Bronchial epithelial cell (primary cell): ENCODE results near the gene ARID3C. TPM values are rescaled to one million over a fixed set of nuclear protein-coding genes. Genes with fewer than 3 reads are reported as not detected.

Experiments
- DNase-seq: peaks from one replicate; pipeline ENCODE4 v3.0.0-alpha.2; 2010; ENCODE audit warnings: low read depth
- FAIRE-seq: peaks from 2 replicates; lab custom pipeline; 2011; peaks lifted over from hg19 to GRCh38; lab: Jason Lieb, UNC
- H3K27me3 ChIP-seq: 2 replicates; pipeline ENCODE4 v1.5.1; 2011; ENCODE audit warnings: low read length; ENCODE audit not compliant: control insufficient read depth, insufficient read depth
- H3K36me3 ChIP-seq: 2 replicates; pipeline ENCODE4 v1.5.1; 2011; ENCODE audit warnings: low read length; ENCODE audit not compliant: control insufficient read depth, insufficient read depth
- H3K4me3 ChIP-seq: 2 replicates; pipeline ENCODE4 v1.5.1; 2011; ENCODE audit warnings: mild to moderate bottlenecking, low read depth, low read length, control low read depth
- CTCF ChIP-seq: IDR thresholded peaks from 2 replicates; pipeline ENCODE4 v1.5.1; 2011; ENCODE audit warnings: mild to moderate bottlenecking, moderate library complexity, low read length, control low read depth, inconsistent platforms; ENCODE audit not compliant: insufficient read depth, severe bottlenecking
- total RNA-seq: library from RNA; depleted of rRNA; stranded (reverse); fragments of >200 nt; gene quantifications from 2 replicates; pipeline ENCODE4 v1.2.1, GENCODE V29; 2014

The ARID3C gene
- total RNA-seq, 1 donor from 2014 or later, result 0.26 TPM

GRCh38 chr9:34581318-34581717, 47.5 kb downstream of the ARID3C start:
- FAIRE-seq, result peak; percentile 95
- Histone ChIP-seq H3K27me3 (peaks cover 52% of the 10 kb centered on the region), H3K4me3 (no peak overlapping the region), H3K36me3 (no peaks in the 10 kb centered on the region)
- TF ChIP-seq CTCF, result no peak
- no peak for DNase-seq

DNA sequence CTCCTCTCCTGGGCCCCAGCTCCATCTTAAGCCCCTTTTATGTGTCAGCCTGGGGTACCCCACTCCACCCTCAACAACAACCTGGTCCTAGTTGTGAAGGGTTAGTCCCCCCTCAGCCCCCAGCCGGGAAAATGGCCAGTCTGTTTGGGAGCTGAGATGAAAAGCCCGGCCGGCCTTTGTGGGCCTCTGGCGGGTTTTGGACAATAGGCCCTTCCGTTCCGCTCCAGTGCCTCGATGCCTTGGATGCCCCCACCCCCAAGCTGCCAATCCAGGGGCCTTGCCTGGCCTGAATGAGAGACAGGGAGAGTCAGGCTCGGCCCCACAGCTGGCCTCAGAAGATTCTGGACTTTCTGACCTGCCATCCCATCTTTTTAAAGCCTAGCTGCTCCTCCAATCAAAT, 48.5 kb downstream of the ARID3C start:
- TF ChIP-seq CTCF, result no peak
- Histone ChIP-seq H3K27me3 (peaks cover 51% of the 10 kb centered on the region), H3K36me3 (no peaks in the 10 kb centered on the region), H3K4me3 (no peak overlapping the region)
- DNase-seq, result no peak
- no peak for FAIRE-seq

DNA sequence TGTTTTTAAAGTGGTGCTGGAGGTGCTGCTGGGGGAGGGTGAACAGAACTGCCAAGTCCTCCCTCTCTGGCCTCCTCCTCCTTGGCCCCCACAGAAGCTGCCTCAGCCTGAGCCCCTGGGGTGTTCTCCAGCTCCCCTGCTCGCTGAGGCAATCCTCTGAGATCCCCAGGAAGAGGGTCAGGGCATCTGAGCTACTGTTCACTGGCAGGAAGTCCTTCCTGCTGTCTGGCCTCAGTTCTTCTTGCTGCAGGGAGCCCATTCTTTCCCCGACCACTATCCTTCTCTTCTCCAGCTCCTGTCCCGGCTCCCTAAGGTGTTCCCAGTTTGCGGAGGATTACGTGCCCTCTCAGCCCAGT, 49.1 kb downstream of the ARID3C start:
- DNase-seq (no peak), FAIRE-seq (no peak)
- no peak for TF ChIP-seq CTCF
- H3K4me3 ChIP-seq, result no peak overlapping the region
- H3K27me3 ChIP-seq, result peaks cover 48% of the 10 kb centered on the region
- no peaks in the 10 kb centered on the region for H3K36me3 ChIP-seq

DNA sequence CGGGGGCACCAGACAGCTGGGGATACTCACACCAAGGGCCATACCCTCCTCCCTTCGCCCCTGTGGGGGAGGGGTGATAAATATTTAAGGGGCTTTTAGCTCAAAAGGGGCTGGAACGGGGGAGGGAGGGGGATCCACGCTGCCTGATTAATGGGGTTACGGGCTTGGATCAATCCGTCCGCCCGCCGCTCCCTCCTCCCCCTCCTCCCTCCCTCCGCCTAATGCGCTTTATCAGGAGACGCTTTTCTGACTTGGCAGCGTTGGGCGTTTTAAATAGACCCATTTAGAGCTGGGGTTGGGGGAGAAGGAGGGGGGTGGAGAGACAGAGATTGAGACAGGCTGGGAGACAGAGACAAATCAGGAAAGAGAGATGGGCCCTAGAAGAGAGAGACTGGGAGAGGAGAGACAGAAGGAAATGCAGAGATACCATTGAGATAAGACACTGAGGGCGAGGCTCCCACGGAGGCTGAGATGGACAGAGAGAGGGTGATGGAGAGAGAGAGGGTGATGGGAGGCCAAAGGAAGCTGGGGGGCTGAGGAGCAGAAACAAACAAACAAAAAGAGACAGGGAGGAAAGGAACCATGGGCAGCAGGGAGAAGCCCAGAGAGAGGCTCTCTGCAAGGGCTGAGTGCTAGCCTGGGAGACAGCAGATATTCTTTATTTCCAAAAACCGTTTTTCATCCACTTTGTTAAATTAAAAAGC, 49.6 kb downstream of the ARID3C start:
- no peak for FAIRE-seq
- H3K27me3 ChIP-seq, result peaks cover 47% of the 10 kb centered on the region
- no peak for DNase-seq

GRCh38 chr9:34578241-34579103, 50.4 kb downstream of the ARID3C start:
- FAIRE-seq (no peak), DNase-seq (peak; percentile 41)
- Histone ChIP-seq H3K36me3 (no peaks in the 10 kb centered on the region), H3K4me3 (no peak overlapping the region), H3K27me3 (peaks cover 47% of the 10 kb centered on the region)
- no peak for TF ChIP-seq CTCF

More for the DNA sequence above, 49.6 kb downstream of the ARID3C start:
- Histone ChIP-seq H3K36me3 (no peaks in the 10 kb centered on the region), H3K4me3 (no peak overlapping the region)
- no peak for TF ChIP-seq CTCF
